ENCODE measurements around the gene SNX1.

- no peak for TF ChIP-seq CTCF (conservative IDR thresholded peaks at IDR 0.05)
- no peak for TF ChIP-seq ZFX (IDR thresholded peaks at IDR 0.05)
These were observed 369 bp upstream of the SNX1 start for GRCh38 chr15:64095431-64095794.

Data from C4-2B (cell line).